ENCODE results near the gene ASB1.

DNA sequence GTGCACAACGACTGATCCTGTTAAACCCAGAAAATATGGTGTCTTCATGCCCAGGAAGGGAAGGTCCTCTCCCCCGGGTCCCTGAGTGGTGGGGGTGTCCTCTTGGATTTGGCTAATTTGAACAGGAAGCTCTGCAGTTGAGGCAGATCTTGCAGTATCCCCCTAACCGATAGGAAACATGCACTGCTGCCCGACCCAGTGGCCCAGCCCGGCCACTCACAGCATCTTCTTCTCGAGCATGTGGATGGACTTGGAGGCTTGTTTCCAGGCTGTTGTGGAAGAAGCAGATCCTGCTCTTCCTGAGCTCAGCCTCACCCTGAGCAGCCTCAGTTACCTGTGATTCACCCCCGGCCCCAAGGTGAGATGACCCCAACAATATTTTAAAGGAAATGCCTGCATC, 46.4 kb upstream of the ASB1 start:
- TF ChIP-seq, protein P1, sequence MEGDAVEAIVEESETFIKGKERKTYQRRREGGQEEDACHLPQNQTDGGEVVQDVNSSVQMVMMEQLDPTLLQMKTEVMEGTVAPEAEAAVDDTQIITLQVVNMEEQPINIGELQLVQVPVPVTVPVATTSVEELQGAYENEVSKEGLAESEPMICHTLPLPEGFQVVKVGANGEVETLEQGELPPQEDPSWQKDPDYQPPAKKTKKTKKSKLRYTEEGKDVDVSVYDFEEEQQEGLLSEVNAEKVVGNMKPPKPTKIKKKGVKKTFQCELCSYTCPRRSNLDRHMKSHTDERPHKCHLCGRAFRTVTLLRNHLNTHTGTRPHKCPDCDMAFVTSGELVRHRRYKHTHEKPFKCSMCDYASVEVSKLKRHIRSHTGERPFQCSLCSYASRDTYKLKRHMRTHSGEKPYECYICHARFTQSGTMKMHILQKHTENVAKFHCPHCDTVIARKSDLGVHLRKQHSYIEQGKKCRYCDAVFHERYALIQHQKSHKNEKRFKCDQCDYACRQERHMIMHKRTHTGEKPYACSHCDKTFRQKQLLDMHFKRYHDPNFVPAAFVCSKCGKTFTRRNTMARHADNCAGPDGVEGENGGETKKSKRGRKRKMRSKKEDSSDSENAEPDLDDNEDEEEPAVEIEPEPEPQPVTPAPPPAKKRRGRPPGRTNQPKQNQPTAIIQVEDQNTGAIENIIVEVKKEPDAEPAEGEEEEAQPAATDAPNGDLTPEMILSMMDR (IDR thresholded peaks at IDR 0.05; ENCODE audit: low read length) = no peak
- no peak for TF ChIP-seq EZH2 (optimal IDR thresholded peaks at IDR 0.05; ENCODE audit: low read depth, low read length)

Data from MM.1S (cell line).